ENCODE data around the gene LRRC8E. TPM values are rescaled to one million over a fixed set of nuclear protein-coding genes. Genes with fewer than 3 reads are reported as not detected.
A peak's percentile ranks its signal among the peaks of the same experiment; 100 is the strongest.

LRRC8E gene
- total and polyA plus RNA-seq, 10 of the 15 experiments (the other 5 are each of a cell fraction or from before 2014, with no cell fraction given) = 0.04 to 0.32 (median 0.25) TPM; not detected in 7

DNA sequence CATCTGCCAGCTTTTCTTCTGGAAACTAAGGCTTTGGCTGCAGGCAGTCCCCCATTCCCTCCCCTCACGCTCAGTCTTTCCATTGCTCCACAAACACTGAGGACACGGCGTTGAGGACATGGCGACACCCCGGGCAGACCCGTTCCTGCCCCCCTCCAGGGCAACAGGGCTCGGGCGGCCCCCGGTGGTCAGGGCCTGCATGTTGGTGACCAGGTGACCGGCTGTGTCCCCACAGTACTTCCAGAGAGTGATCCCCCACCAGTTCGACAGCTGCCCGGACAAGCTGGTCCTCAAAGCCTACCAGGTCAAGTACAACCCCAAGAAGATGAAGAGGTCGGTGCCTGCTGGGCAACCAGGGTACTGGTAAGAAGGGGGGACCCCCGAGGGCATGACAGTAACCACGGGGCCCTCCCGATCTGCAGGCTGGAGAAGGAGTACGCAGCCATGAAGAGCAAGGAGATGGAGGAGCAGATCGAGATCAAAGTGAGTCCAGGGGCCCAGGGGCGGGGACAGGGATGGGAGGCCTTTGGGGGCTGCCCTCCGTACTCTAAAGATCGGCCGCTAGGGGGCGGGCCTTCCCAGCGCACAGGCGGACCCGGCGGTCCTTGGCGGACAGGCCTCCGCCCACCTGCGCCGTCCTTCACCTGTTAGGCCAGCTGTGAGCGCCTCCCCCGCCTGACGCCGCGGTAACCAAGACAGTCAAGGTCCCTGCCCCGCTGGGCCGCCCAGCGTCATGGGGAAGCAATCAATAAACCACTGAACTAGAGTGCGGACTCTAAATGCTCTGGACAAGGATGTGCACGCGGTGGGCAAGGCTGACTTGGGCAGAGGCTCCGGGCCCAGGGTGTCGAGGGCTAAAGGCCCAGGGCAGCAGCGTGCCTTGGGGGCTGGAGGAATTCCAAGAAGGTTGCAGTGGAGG lies 35.2 kb upstream of the LRRC8E start (continued):
- TF ChIP-seq POLR2AphosphoS5 (IDR thresholded peaks at IDR 0.05; ENCODE audit: low read length) = no peak
- TF ChIP-seq ZBTB33 (IDR thresholded peaks at IDR 0.05) = no peak
- TF ChIP-seq, protein P1, sequence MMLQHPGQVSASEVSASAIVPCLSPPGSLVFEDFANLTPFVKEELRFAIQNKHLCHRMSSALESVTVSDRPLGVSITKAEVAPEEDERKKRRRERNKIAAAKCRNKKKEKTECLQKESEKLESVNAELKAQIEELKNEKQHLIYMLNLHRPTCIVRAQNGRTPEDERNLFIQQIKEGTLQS (IDR thresholded peaks at IDR 0.05; ENCODE audit: borderline replicate concordance, extremely low read depth, low read depth, low read length) = no peak
- no peak for TF ChIP-seq SREBF2 (IDR thresholded peaks at IDR 0.05; ENCODE audit: low read length)
- no peak for TF ChIP-seq ZNF24 (IDR thresholded peaks at IDR 0.05)
- TF ChIP-seq EGR1 (IDR thresholded peaks at IDR 0.05; ENCODE audit: borderline replicate concordance in 1 of 2, low read depth in 2 of 2, low read length in 2 of 2) = peak in 1 of 2 experiments; percentile 88; a peak in 2 of 3 replicates
- TF ChIP-seq SMC3 (IDR thresholded peaks at IDR 0.05; ENCODE audit: borderline replicate concordance, low read length) = peak; percentile 46; the same call in 1 of the 2 replicates
- no peak for TF ChIP-seq MAX (IDR thresholded peaks at IDR 0.05; ENCODE audit: low read depth, low read length)
- TF ChIP-seq RAD21 (IDR thresholded peaks at IDR 0.05; ENCODE audit: insufficient read depth, low read depth, low read length) = peak; percentile 67
- TF ChIP-seq, protein P2, sequence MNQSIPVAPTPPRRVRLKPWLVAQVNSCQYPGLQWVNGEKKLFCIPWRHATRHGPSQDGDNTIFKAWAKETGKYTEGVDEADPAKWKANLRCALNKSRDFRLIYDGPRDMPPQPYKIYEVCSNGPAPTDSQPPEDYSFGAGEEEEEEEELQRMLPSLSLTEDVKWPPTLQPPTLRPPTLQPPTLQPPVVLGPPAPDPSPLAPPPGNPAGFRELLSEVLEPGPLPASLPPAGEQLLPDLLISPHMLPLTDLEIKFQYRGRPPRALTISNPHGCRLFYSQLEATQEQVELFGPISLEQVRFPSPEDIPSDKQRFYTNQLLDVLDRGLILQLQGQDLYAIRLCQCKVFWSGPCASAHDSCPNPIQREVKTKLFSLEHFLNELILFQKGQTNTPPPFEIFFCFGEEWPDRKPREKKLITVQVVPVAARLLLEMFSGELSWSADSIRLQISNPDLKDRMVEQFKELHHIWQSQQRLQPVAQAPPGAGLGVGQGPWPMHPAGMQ (IDR thresholded peaks at IDR 0.05; ENCODE audit: borderline replicate concordance) = no peak
- peak; percentile 9 for TF ChIP-seq PBX3 (IDR thresholded peaks at IDR 0.05; ENCODE audit: insufficient replicate concordance, low read depth, low read length)
- no peak for TF ChIP-seq RELA (IDR thresholded peaks at IDR 0.05; ENCODE audit: borderline replicate concordance, partially characterized antibody)
- no peak; the same call in 1 of the 2 replicates for TF ChIP-seq RB1 (IDR thresholded peaks at IDR 0.05; ENCODE audit: borderline replicate concordance)
- no peak for TF ChIP-seq HDAC2 (IDR thresholded peaks at IDR 0.05)
